ENCODE measurements around the gene IFT81. TPM values are rescaled to one million over a fixed set of nuclear protein-coding genes. Genes with fewer than 3 reads are reported as not detected.

Gene IFT81
- total and polyA plus RNA-seq, 2 of the 13 experiments (the other 11 are each of a cell fraction or from before 2014, with no cell fraction given) = 4.2 to 13.0 TPM

GRCh38 chr12:110247340-110248095 is 123.4 kb downstream of the IFT81 start (continued):
- TF ChIP-seq CBX1 (IDR thresholded peaks at IDR 0.05; ENCODE audit: low read depth) (no peak), TFDP2 (CRISPR knock-in tag; IDR thresholded peaks at IDR 0.05) (0 out of 2 replicates have a peak, but pooled peaks have one; percentile 14), POLR2G (IDR thresholded peaks at IDR 0.05; ENCODE audit: low read depth, low read length) (peak; percentile 86), DMTF1 (CRISPR knock-in tag; IDR thresholded peaks at IDR 0.05) (no peak), NR2C2 (CRISPR knock-in tag; IDR thresholded peaks at IDR 0.05; ENCODE audit: borderline replicate concordance) (no peak), ZNF580 (CRISPR knock-in tag; IDR thresholded peaks at IDR 0.05; ENCODE audit: borderline replicate concordance, low read depth) (peak; percentile 66; the same call in 1 of the 2 replicates), CERS6 (CRISPR knock-in tag; IDR thresholded peaks at IDR 0.05) (no peak), REST (IDR thresholded peaks at IDR 0.05; ENCODE audit: borderline replicate concordance in 1 of 2, low read depth in 1 of 2, low read length in 2 of 2) (no peak), ZNF256 (CRISPR knock-in tag; conservative IDR thresholded peaks at IDR 0.05) (no peak), ARNT (IDR thresholded peaks at IDR 0.05) (no peak), MTA1 (CRISPR knock-in tag; IDR thresholded peaks at IDR 0.05; ENCODE audit: borderline replicate concordance) (peak; percentile 94; the same call in 1 of the 2 replicates), MAFF (IDR thresholded peaks at IDR 0.05; ENCODE audit: low read depth, low read length) (no peak), ZNF607 (CRISPR knock-in tag; IDR thresholded peaks at IDR 0.05; ENCODE audit: borderline replicate concordance) (peak; percentile 82; the same call in 1 of the 2 replicates), DMAP1 (CRISPR knock-in tag; IDR thresholded peaks at IDR 0.05) (no peak; the same call in none of the 2 replicates), ZNF430 (CRISPR knock-in tag; IDR thresholded peaks at IDR 0.05) (no peak), ZNF335 (CRISPR knock-in tag; IDR thresholded peaks at IDR 0.05) (peak; percentile 72; the same call in 1 of the 2 replicates), RBM39 (IDR thresholded peaks at IDR 0.05; ENCODE audit: low read depth, low read length, poor library complexity, severe bottlenecking) (no peak), SATB2 (CRISPR knock-in tag; IDR thresholded peaks at IDR 0.05) (no peak), ZNF652 (CRISPR knock-in tag; IDR thresholded peaks at IDR 0.05; ENCODE audit: borderline replicate concordance, low read depth) (peak; percentile 37; the same call in 1 of the 2 replicates), NFE2L1 (CRISPR knock-in tag; IDR thresholded peaks at IDR 0.05; ENCODE audit: borderline replicate concordance) (no peak), SOX6 (IDR thresholded peaks at IDR 0.05) (no peak), SOX6 (CRISPR knock-in tag; IDR thresholded peaks at IDR 0.05) (peak; percentile 80)

Measured in HepG2 (cell line).